ENCODE data around the gene NIM1K.
A peak's percentile ranks its signal among the peaks of the same experiment; 100 is the strongest.
"Not testable (repeated sequence)": the region's sequence is repeated elsewhere in the genome, so short reads cannot be mapped to it uniquely, and the experiment has no call there.

The NIM1K gene

GRCh38 chr5:43182421-43182820 lies 9.6 kb upstream of the NIM1K start:
- H3K4me3 ChIP-seq (ENCODE audit: low read depth, low read length): no peak overlapping the region
- DNase-seq (ENCODE audit: low read depth): no peak

- H3K4me3 ChIP-seq (ENCODE audit: low read depth, low read length); DNase-seq (ENCODE audit: low read depth): not testable (repeated sequence)
These were observed 8.9 kb upstream of the NIM1K start for GRCh38 chr5:43183101-43183500.

GRCh38 chr5:43190755-43191603 lies 1.0 kb upstream of the NIM1K start:
- DNase-seq (ENCODE audit: low read depth): no peak
- H3K4me3 ChIP-seq (ENCODE audit: low read depth, low read length): no peak overlapping the region

- DNase-seq (ENCODE audit: low read depth): no peak
- H3K4me3 ChIP-seq (ENCODE audit: low read depth, low read length): peak overlapping the region; percentile 60
These were observed 644 bp downstream of the NIM1K start for GRCh38 chr5:43192558-43193180.

- peak; percentile 84 for DNase-seq (ENCODE audit: low read depth)
- peak overlapping the region; percentile 60 for H3K4me3 ChIP-seq (ENCODE audit: low read depth, low read length)
These were observed 1.3 kb downstream of the NIM1K start for GRCh38 chr5:43193181-43193893.

- DNase-seq (ENCODE audit: low read depth): no peak
- H3K4me3 ChIP-seq (ENCODE audit: low read depth, low read length): peak overlapping the region; percentile 60
These were observed 1.9 kb downstream of the NIM1K start for GRCh38 chr5:43193894-43194265.

- H3K4me3 ChIP-seq (ENCODE audit: low read depth, low read length): no peak overlapping the region
- DNase-seq (ENCODE audit: low read depth): no peak
These were observed 3.7 kb downstream of the NIM1K start for GRCh38 chr5:43195670-43196265.

- no peak overlapping the region for H3K4me3 ChIP-seq (ENCODE audit: low read depth, low read length)
- no peak for DNase-seq (ENCODE audit: low read depth)
These were observed 5.5 kb downstream of the NIM1K start for GRCh38 chr5:43197535-43197934.

GRCh38 chr5:43201442-43201841 lies 9.4 kb downstream of the NIM1K start:
- DNase-seq (ENCODE audit: low read depth); H3K4me3 ChIP-seq (ENCODE audit: low read depth, low read length): not testable (repeated sequence)

- DNase-seq (ENCODE audit: low read depth): no peak
- H3K4me3 ChIP-seq (ENCODE audit: low read depth, low read length): no peak overlapping the region
These were observed 10.4 kb downstream of the NIM1K start for GRCh38 chr5:43202380-43202779.

- no peak for DNase-seq (ENCODE audit: low read depth)
- no peak overlapping the region for H3K4me3 ChIP-seq (ENCODE audit: low read depth, low read length)
These were observed 11.3 kb downstream of the NIM1K start for GRCh38 chr5:43203373-43203772.

GRCh38 chr5:43204958-43205357 lies 12.9 kb downstream of the NIM1K start:
- H3K4me3 ChIP-seq (ENCODE audit: low read depth, low read length): no peak overlapping the region
- DNase-seq (ENCODE audit: low read depth): no peak

- H3K4me3 ChIP-seq (ENCODE audit: low read depth, low read length): no peak overlapping the region
- no peak for DNase-seq (ENCODE audit: low read depth)
These were observed 15.6 kb downstream of the NIM1K start for GRCh38 chr5:43207601-43208000.

GRCh38 chr5:43208658-43209057 lies 16.6 kb downstream of the NIM1K start:
- DNase-seq (ENCODE audit: low read depth): no peak
- H3K4me3 ChIP-seq (ENCODE audit: low read depth, low read length): no peak overlapping the region

GRCh38 chr5:43209060-43209459 lies 17.0 kb downstream of the NIM1K start:
- no peak for DNase-seq (ENCODE audit: low read depth)

GRCh38 chr5:43209833-43210232 lies 17.8 kb downstream of the NIM1K start:
- no peak overlapping the region for H3K4me3 ChIP-seq (ENCODE audit: low read depth, low read length)
- no peak for DNase-seq (ENCODE audit: low read depth)

More at GRCh38 chr5:43209060-43209459, 17.0 kb downstream of the NIM1K start:
- H3K4me3 ChIP-seq (ENCODE audit: low read depth, low read length): no peak overlapping the region

GRCh38 chr5:43210570-43210969 lies 18.5 kb downstream of the NIM1K start:
- no peak overlapping the region for H3K4me3 ChIP-seq (ENCODE audit: low read depth, low read length)
- no peak for DNase-seq (ENCODE audit: low read depth)

- H3K4me3 ChIP-seq (ENCODE audit: low read depth, low read length): no peak overlapping the region
- no peak for DNase-seq (ENCODE audit: low read depth)
These were observed 21.9 kb downstream of the NIM1K start for GRCh38 chr5:43213951-43214350.

GRCh38 chr5:43215073-43215631 lies 23.1 kb downstream of the NIM1K start:
- no peak for DNase-seq (ENCODE audit: low read depth)
- no peak overlapping the region for H3K4me3 ChIP-seq (ENCODE audit: low read depth, low read length)

GRCh38 chr5:43216941-43217340 lies 24.9 kb downstream of the NIM1K start:
- no peak overlapping the region for H3K4me3 ChIP-seq (ENCODE audit: low read depth, low read length)
- no peak for DNase-seq (ENCODE audit: low read depth)
